ENCODE results near the gene OR5B3.
A peak's percentile ranks its signal among the peaks of the same experiment; 100 is the strongest.
"Not testable (repeated sequence)": the region's sequence is repeated elsewhere in the genome, so short reads cannot be mapped to it uniquely, and the experiment has no call there.

The OR5B3 gene

DNA sequence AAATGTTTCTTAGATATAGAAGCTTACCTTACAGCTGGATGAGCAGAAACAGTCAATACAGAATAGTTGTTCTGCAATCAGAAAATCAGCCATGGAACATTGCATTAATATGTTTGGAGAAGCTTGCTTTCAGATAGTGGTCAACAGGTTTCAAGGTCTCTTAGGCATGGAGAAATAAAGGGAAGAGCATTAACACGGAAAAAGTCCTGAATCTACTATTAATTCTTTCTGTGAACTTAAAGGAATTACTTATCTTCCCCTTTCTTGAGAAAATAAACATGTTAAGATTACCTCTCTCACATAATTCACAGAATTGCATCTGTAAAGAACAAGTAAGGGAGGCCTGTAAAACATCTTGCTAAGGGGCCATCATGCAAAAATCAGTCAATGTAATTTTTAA lies at the start of gene OR5B3:
Gene OR5B3, minus strand, starts transcription at position 101 of the 400 bp plus-strand sequence. CDS start 3,465 bp downstream, outside the sequence.
- DNase-seq (ENCODE audit: low read depth): no peak

GRCh38 chr11:58451585-58451984 lies 44.9 kb upstream of the OR5B3 start:
- no peak for DNase-seq (ENCODE audit: low read depth)

- no peak for DNase-seq (ENCODE audit: low read depth)
Observed at GRCh38 chr11:58446294-58446693, 39.6 kb upstream of the OR5B3 start.

- no peak for DNase-seq (ENCODE audit: low read depth)
Observed at GRCh38 chr11:58444300-58444699, 37.6 kb upstream of the OR5B3 start.

GRCh38 chr11:58442136-58442535 lies 35.5 kb upstream of the OR5B3 start, which contains the start of gene OR5B12:
TSS of gene OR5B12 (minus strand) at chr11:58442236. CDS start at chr11:58440151, 2,085 bp downstream.
- DNase-seq (ENCODE audit: low read depth): no peak

DNA sequence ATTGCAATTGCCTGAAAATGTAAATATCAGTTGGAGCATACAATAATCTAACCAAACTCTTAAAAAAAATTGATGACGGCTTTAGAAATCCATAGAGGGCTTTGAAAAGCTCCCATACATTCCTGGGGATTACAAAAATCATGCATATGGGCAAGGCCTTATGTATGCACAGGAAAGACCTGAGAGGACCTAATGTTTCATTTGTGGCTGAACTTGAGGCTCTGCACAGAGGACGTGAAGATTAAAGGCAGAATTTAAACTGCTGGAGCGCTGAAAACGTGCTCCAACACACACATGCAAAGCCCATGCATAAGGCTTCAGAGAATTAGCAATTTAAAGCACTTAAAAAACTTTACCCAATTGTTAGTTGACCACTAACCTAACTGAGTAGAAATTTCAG lies 31.8 kb upstream of the OR5B3 start:
- no peak for DNase-seq (ENCODE audit: low read depth)

GRCh38 chr11:58434217-58434616 lies 27.5 kb upstream of the OR5B3 start:
- DNase-seq (ENCODE audit: low read depth): no peak

GRCh38 chr11:58433638-58434203 lies 27.0 kb upstream of the OR5B3 start:
- no peak for DNase-seq (ENCODE audit: low read depth)

- DNase-seq (ENCODE audit: low read depth): no peak
Observed at GRCh38 chr11:58429273-58429672, 22.6 kb upstream of the OR5B3 start.

DNA sequence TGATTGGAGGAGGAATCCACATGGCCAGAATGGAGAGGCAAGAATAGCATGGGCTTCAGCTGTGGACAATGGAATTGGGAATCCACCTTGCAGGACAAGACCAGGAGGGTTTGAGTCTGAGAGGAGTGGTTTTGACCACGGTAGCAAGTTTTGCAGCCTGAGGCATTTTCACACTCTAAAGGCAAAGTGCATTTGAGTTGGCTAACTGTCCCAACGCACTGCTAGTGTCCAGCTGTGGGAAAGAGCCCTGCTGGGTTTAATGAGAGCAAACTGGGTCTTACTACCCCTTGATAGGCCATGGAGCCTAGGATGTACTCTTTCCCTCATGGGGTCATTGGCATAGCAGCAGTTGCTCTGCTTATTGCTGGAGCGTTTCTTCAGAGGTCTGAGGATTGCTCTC lies 21.3 kb upstream of the OR5B3 start, which contains the start of gene OR5B2:
Gene OR5B2, minus strand, starts transcription at position 101 of the 400 bp plus-strand sequence. CDS start 4,860 bp downstream, outside the sequence.
- no peak for DNase-seq (ENCODE audit: low read depth)

DNA sequence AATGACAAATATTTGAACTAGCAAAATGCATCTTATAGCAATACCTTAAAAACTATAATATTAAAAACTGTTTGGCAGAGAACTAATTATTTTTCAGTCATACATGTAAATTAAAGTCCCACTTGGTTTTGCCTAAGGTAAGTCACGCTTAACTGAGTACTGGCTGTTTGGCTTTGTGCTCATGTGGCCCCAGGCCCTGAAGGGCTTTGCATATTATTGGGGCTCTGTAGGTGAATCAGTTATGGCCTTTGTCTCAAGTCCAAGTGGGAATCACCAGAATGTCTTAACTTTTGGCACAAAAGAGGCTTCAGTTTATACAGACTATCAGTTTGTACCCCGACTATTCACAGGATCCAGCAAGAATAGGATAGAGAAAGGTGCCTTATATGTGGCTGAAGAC lies 7.1 kb downstream of the OR5B3 start:
- DNase-seq (ENCODE audit: low read depth): not testable (repeated sequence)

DNA sequence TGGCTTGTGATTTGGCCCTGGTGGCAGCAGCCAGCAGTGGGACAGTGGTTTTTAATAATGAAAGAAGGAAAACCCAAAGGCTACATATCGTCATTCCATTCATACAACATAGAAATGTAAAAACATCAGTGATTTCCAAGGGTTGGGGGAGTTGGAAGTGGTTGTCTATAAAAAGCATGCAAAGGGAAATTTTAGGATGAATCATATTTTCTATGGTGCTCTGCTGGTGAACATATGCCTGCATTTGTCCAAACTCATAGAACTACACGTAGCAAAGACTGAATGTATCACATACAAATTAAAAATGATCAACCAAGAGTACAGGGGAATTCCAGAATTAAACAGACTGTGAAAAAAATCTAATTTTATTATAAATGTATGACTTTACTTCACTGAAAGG lies 11.1 kb downstream of the OR5B3 start:
- DNase-seq (ENCODE audit: low read depth): no peak

- DNase-seq (ENCODE audit: low read depth): peak; percentile 68
Observed at GRCh38 chr11:58394195-58394594, 12.5 kb downstream of the OR5B3 start.

DNA sequence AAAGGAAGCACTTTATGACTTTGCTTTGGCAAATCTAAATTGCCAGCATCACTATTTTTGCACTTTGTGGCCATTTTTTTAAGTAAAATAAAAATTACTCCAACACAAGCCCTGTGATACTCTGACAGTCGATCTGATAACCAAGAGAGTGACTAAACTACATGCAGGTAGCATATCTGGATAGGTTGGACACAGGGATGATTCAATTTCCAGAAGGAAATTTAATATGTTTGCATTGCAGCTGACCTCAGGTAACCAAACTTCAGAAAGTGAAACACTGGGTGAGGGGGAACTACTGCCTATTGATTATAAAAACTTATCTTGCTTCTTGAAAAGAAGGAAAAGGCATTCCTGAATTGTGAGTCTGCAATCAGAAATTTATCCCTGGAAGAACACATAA lies 13.9 kb downstream of the OR5B3 start:
- no peak for DNase-seq (ENCODE audit: low read depth)

DNA sequence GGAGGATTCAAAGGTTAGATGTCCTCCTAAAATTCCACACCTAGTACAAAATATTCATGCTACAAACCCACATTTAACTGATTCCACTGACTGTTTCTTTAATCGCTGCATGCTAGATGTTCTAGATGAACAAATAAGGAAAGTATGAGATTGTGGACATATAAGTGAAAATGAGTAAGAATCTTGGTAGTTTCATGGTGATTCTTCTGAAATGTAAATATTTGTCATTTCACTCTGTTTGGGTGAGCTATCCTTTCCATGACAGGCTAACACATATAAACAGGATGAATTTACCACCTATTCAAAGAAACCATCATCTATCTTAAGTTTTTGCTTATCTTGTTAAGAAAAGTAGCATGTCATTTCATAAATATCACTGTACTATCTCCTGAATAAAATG lies 14.8 kb downstream of the OR5B3 start:
- peak; percentile 15 for DNase-seq (ENCODE audit: low read depth)

DNA sequence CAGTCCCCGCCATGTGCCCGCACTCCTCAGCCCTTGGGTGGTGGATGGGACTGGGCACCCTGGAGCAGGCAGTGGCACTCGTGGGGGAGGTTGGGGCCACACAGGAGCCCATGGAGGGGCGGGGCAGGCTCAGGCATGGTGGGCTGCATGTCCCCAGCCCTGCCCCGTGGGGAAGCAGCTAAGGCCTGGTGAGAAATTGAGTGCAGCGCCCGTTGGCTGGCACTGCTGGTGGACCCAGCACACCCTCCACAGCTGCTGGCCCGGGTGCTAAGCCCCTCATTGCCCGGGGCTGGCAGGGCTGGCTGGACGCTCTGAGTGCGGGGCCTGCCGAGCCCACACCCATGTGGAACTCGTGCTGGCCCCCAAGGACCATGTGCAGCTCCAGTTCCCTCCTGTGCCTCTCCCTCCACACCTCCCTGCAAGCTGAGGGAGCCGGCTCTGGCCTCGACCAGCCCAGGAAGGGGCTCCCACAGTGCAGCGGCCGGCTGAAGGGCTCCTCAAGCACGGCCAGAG lies 16.1 kb downstream of the OR5B3 start:
- DNase-seq (ENCODE audit: low read depth): no peak

GRCh38 chr11:58358969-58359368 lies 47.7 kb downstream of the OR5B3 start, which contains the start of gene OR5B17:
TSS of gene OR5B17 (minus strand) at chr11:58359069. CDS start at chr11:58359069, 0 bp downstream.
- no peak for DNase-seq (ENCODE audit: low read depth)

DNA sequence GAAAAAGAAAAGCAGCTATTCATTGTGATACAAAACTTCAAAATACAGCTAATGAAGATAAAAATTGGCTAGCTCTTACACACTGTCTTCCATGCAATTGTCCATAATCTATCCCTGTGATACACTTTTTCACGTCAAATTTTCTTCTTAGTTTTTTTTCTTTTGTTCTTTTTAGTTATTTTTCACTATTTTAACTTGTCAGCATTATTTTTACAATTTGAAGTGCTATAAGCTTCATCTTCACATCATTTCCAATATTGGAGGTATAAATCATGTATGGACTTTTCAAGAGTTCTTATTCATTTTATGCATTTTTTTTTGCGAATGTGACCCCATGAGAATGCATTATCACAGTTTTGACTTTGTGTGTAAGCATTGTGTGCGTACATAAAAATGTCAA lies 51.9 kb downstream of the OR5B3 start:
- DNase-seq (ENCODE audit: low read depth): no peak
